HepG2 (cell line): Measurements from ENCODE around the gene CCDC86. TPM values are rescaled to one million over a fixed set of nuclear protein-coding genes. Genes with fewer than 3 reads are reported as not detected.

ENCODE experiments used
- EEA1 ChIP-seq: sonication (generic); formaldehyde crosslinking; IDR thresholded peaks from 2 replicates; pipeline ENCODE4 v1.5.1; 2020; ENCODE audit warnings: mild to moderate bottlenecking, missing genetic modification reagents, borderline replicate concordance
- HNF1A ChIP-seq, 2 experiments: sonication (generic) in 1 of 2; formaldehyde crosslinking in 1 of 2; IDR thresholded peaks; 2 replicates each; pipeline versions ENCODE4 v1.4.0 to v1.6.1; 2016 to 2020; ENCODE audit warnings: borderline replicate concordance in 1 of 2, low read depth in 1 of 2, mild to moderate bottlenecking in 1 of 2, missing genetic modification reagents in 1 of 2
- MNT ChIP-seq: fragments of 450-650 bp; IDR thresholded peaks from 2 replicates; pipeline ENCODE4 v1.6.1; 2016
- MYC ChIP-seq: sonication (generic); formaldehyde crosslinking; IDR thresholded peaks from 2 replicates; pipeline ENCODE4 v1.9.0; 2021; ENCODE audit warnings: missing genetic modification reagents, borderline replicate concordance
- RXRA ChIP-seq: sonication (generic); formaldehyde crosslinking; IDR thresholded peaks from 2 replicates; pipeline ENCODE4 v1.5.1; 2020; ENCODE audit warnings: missing genetic modification reagents
- SIN3B ChIP-seq: fragments of 150-350 bp; IDR thresholded peaks from 2 replicates; pipeline ENCODE4 v1.6.1; 2014; ENCODE audit warnings: low read length
- SP1 ChIP-seq, 2 experiments: fragments of 450-650 bp in 1 of 2; sonication (generic) in 1 of 2; formaldehyde crosslinking in 1 of 2; IDR thresholded peaks; 2 replicates each; pipeline versions ENCODE4 v1.4.0 to v1.6.1; 2016 to 2020; ENCODE audit warnings: missing genetic modification reagents in 1 of 2
- TCF7 ChIP-seq: sonication (generic); IDR thresholded peaks from 2 replicates; pipeline ENCODE4 v1.6.1; 2016; ENCODE audit warnings: antibody characterized with exemption, low read depth
- THYN1 ChIP-seq: sonication (generic); formaldehyde crosslinking; IDR thresholded peaks from 2 replicates; pipeline ENCODE4 v1.8.1; 2023; ENCODE audit warnings: low read depth, mild to moderate bottlenecking, moderate library complexity, missing genetic modification reagents, borderline replicate concordance
- TP53 ChIP-seq: sonication (generic); formaldehyde crosslinking; conservative IDR thresholded peaks from 2 replicates; pipeline ENCODE4 v1.4.0; 2020; ENCODE audit warnings: missing genetic modification reagents
- ZFP41 ChIP-seq: sonication (generic); formaldehyde crosslinking; IDR thresholded peaks from 2 replicates; pipeline ENCODE4 v1.4.0; 2020; ENCODE audit warnings: mild to moderate bottlenecking, missing genetic modification reagents, borderline replicate concordance
- ZFY ChIP-seq: sonication (generic); formaldehyde crosslinking; IDR thresholded peaks from 2 replicates; pipeline ENCODE4 v1.4.0; 2020; ENCODE audit warnings: missing genetic modification reagents
- ZNF550 ChIP-seq: sonication (generic); formaldehyde crosslinking; IDR thresholded peaks from 2 replicates; pipeline ENCODE4 v1.4.0; 2020; ENCODE audit warnings: mild to moderate bottlenecking, missing genetic modification reagents, borderline replicate concordance
- ZNF572 ChIP-seq: sonication (generic); formaldehyde crosslinking; IDR thresholded peaks from 2 replicates; pipeline ENCODE4 v1.5.1; 2020; ENCODE audit warnings: mild to moderate bottlenecking, missing genetic modification reagents
- polyA plus RNA-seq, 8 experiments: library from polyadenylated mRNA; depleted of rRNA in 3 of 8; stranded (reverse) in 7 of 8; unstranded in 1 of 8; fragments of >200 nt; fragmentation: Illumina TruSeq in 4 of 8; extraction: Trizol in 4 of 8; gene quantifications; 2 replicates each; pipeline versions ENCODE4 v1.2.1 to v1.2.3, GENCODE V29; 2011 to 2016; ENCODE audit warnings: low read depth in 4 of 8, missing spikeins in 1 of 8, mixed read lengths in 1 of 8; ENCODE audit not compliant: insufficient read depth in 1 of 8
- total RNA-seq, 5 experiments: library from RNA; depleted of rRNA; stranded (reverse); fragments of >200 nt; fragmentation: Illumina TruSeq; extraction: Trizol; gene quantifications; 2 replicates each; pipeline ENCODE4 v1.2.3, GENCODE V29; 2016; ENCODE audit warnings: low read depth in 1 of 5
- TF ChIP-seq, protein P1 (sequence below): sonication (generic); formaldehyde crosslinking; IDR thresholded peaks from 2 replicates; pipeline ENCODE4 v1.5.1; 2020; ENCODE audit warnings: missing genetic modification reagents, mild to moderate bottlenecking, borderline replicate concordance
- TF ChIP-seq, protein P2 (sequence below): IDR thresholded peaks from 2 replicates; pipeline ENCODE4 v1.4.0; 2020; ENCODE audit warnings: mild to moderate bottlenecking, missing genetic modification reagents

Gene CCDC86
- total and polyA plus RNA-seq, 2 of the 13 experiments (the other 11 are each of a cell fraction or from before 2014, with no cell fraction given), result 33.8 to 37.6 TPM

- TF ChIP-seq RXRA (CRISPR knock-in tag), result peak; percentile 86; the same call in 1 of the 2 replicates
- peak; percentile 58; the same call in 1 of the 2 replicates for TF ChIP-seq MNT
- TF ChIP-seq EEA1 (CRISPR knock-in tag), result no peak
- TF ChIP-seq HNF1A (IDR thresholded peaks at IDR 0.05; ENCODE audit: low read depth), result no peak
- peak; percentile 87; the same call in 1 of the 2 replicates for TF ChIP-seq HNF1A (CRISPR knock-in tag; IDR thresholded peaks at IDR 0.05; ENCODE audit: borderline replicate concordance)
- TF ChIP-seq ZFP41 (CRISPR knock-in tag), result no peak
- TF ChIP-seq, protein P1, sequence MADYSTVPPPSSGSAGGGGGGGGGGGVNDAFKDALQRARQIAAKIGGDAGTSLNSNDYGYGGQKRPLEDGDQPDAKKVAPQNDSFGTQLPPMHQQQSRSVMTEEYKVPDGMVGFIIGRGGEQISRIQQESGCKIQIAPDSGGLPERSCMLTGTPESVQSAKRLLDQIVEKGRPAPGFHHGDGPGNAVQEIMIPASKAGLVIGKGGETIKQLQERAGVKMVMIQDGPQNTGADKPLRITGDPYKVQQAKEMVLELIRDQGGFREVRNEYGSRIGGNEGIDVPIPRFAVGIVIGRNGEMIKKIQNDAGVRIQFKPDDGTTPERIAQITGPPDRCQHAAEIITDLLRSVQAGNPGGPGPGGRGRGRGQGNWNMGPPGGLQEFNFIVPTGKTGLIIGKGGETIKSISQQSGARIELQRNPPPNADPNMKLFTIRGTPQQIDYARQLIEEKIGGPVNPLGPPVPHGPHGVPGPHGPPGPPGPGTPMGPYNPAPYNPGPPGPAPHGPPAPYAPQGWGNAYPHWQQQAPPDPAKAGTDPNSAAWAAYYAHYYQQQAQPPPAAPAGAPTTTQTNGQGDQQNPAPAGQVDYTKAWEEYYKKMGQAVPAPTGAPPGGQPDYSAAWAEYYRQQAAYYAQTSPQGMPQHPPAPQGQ (CRISPR knock-in tag), result peak; percentile 82; the same call in 1 of the 2 replicates
- peak; percentile 88 for TF ChIP-seq TCF7
- TF ChIP-seq MYC (CRISPR knock-in tag), result peak; percentile 85; the same call in 1 of the 2 replicates
- no peak for TF ChIP-seq SP1 (IDR thresholded peaks at IDR 0.05)
- no peak; the same call in 1 of the 2 replicates for TF ChIP-seq SP1 (CRISPR knock-in tag; IDR thresholded peaks at IDR 0.05)
- TF ChIP-seq SIN3B, result no peak
- TF ChIP-seq THYN1, result no peak
- peak; percentile 54; the same call in 1 of the 2 replicates for TF ChIP-seq ZNF572
- TF ChIP-seq, protein P2, sequence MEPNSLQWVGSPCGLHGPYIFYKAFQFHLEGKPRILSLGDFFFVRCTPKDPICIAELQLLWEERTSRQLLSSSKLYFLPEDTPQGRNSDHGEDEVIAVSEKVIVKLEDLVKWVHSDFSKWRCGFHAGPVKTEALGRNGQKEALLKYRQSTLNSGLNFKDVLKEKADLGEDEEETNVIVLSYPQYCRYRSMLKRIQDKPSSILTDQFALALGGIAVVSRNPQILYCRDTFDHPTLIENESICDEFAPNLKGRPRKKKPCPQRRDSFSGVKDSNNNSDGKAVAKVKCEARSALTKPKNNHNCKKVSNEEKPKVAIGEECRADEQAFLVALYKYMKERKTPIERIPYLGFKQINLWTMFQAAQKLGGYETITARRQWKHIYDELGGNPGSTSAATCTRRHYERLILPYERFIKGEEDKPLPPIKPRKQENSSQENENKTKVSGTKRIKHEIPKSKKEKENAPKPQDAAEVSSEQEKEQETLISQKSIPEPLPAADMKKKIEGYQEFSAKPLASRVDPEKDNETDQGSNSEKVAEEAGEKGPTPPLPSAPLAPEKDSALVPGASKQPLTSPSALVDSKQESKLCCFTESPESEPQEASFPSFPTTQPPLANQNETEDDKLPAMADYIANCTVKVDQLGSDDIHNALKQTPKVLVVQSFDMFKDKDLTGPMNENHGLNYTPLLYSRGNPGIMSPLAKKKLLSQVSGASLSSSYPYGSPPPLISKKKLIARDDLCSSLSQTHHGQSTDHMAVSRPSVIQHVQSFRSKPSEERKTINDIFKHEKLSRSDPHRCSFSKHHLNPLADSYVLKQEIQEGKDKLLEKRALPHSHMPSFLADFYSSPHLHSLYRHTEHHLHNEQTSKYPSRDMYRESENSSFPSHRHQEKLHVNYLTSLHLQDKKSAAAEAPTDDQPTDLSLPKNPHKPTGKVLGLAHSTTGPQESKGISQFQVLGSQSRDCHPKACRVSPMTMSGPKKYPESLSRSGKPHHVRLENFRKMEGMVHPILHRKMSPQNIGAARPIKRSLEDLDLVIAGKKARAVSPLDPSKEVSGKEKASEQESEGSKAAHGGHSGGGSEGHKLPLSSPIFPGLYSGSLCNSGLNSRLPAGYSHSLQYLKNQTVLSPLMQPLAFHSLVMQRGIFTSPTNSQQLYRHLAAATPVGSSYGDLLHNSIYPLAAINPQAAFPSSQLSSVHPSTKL (CRISPR knock-in tag), result peak; percentile 100
- TF ChIP-seq TP53 (CRISPR knock-in tag), result peak; percentile 89
- TF ChIP-seq ZFY (CRISPR knock-in tag), result peak; percentile 54
- 0 out of 2 replicates have a peak, but pooled peaks have one; percentile 64 for TF ChIP-seq ZNF550
Measured at GRCh38 chr11:60880643-60881282, 38.9 kb downstream of the CCDC86 start (continued).
